ENCODE results near the gene HOXA6. TPM values are rescaled to one million over a fixed set of nuclear protein-coding genes. Genes with fewer than 3 reads are reported as not detected.

HOXA6 gene
- total RNA-seq, 2 experiments from 2014 or later, result not detected

- CTCF ChIA-PET, result interaction anchor here (1.5 kb wide), 1 partner anchor 8 kb away, joined by 3 read pairs; no protein-coding TSS in a partner anchor
- Mint-ChIP-seq H3K27ac (no peak within 1 kb of the TSS), H3K9me3 (no peaks in the 10 kb centered on the region), H3K36me3 (ENCODE audit: low read depth) (no peaks in the 10 kb centered on the region), H3K27me3 (ENCODE audit: low read depth) (peaks cover 85% of the 10 kb centered on the region), H3K4me3 (peak within 1 kb of the TSS; percentile 49), H3K4me1 (ENCODE audit: low read depth) (peaks cover 47% of the 10 kb centered on the region)
- no peak for DNase-seq
- intact Hi-C loops (cut with micrococcal nuclease), result loop anchor here (1.0 to 10.0 kb wide), 2 partner anchors 10 to 862 kb away; partner anchors contain the start of gene SNX10
Measured at GRCh38 chr7:27156508-27156898, 8.9 kb upstream of the HOXA6 start, which contains the start of gene HOXA7. TSS of gene HOXA7 (minus strand) at chr7:27156675. CDS start at chr7:27156545, 130 bp downstream.

- Mint-ChIP-seq H3K4me3 (peak overlapping the region; percentile 45), H3K9me3 (no peaks in the 10 kb centered on the region), H3K36me3 (ENCODE audit: low read depth) (no peaks in the 10 kb centered on the region), H3K27ac (no peak overlapping the region), H3K27me3 (ENCODE audit: low read depth) (peaks cover 88% of the 10 kb centered on the region), H3K4me1 (ENCODE audit: low read depth) (peaks cover 49% of the 10 kb centered on the region)
- intact Hi-C loops (cut with micrococcal nuclease), result loop anchor here (1.0 to 10.0 kb wide), 2 partner anchors 10 to 861 kb away; partner anchors contain the start of gene SNX10
- no peak for DNase-seq
- CTCF ChIA-PET, result interaction anchor here (1.5 kb wide), 1 partner anchor 7 kb away, joined by 3 read pairs; no protein-coding TSS in a partner anchor
Measured at GRCh38 chr7:27155816-27156507, 8.4 kb upstream of the HOXA6 start.

- peak; percentile 52 for DNase-seq
- Mint-ChIP-seq H3K4me1 (ENCODE audit: low read depth) (peaks cover 50% of the 10 kb centered on the region), H3K27ac (peak overlapping the region; percentile 41)
Measured at GRCh38 chr7:27154901-27155815, 7.6 kb upstream of the HOXA6 start.

GRCh38 chr7:27154369-27154768 lies 6.8 kb upstream of the HOXA6 start:
- Mint-ChIP-seq H3K4me1 (ENCODE audit: low read depth) (peaks cover 43% of the 10 kb centered on the region), H3K27me3 (ENCODE audit: low read depth) (peaks cover 90% of the 10 kb centered on the region), H3K27ac (peak overlapping the region; percentile 41), H3K9me3 (no peaks in the 10 kb centered on the region), H3K4me3 (no peak overlapping the region), H3K36me3 (ENCODE audit: low read depth) (no peaks in the 10 kb centered on the region)
- CTCF ChIA-PET, result interaction anchor here (0.9 to 1.6 kb wide), 4 partner anchors 17 to 467 kb away, joined by 3 read pairs; no protein-coding TSS in a partner anchor
- no peak for DNase-seq
- intact Hi-C loops (cut with micrococcal nuclease), result loop anchor here (5.0 to 10.0 kb wide), 4 partner anchors 33 to 1292 kb away; partner anchors contain the start of genes EVX1, HOXA11 and SNX10

More at GRCh38 chr7:27154901-27155815, 7.6 kb upstream of the HOXA6 start:
- Mint-ChIP-seq H3K27me3 (ENCODE audit: low read depth) (peaks cover 92% of the 10 kb centered on the region), H3K9me3 (no peaks in the 10 kb centered on the region), H3K4me3 (peak overlapping the region; percentile 49), H3K36me3 (ENCODE audit: low read depth) (no peaks in the 10 kb centered on the region)
- intact Hi-C loops (cut with micrococcal nuclease), result loop anchor here (5.0 to 10.0 kb wide), 4 partner anchors 32 to 1293 kb away; partner anchors contain the start of genes EVX1, HOXA11 and SNX10
- CTCF ChIA-PET, result interaction anchor here (1.0 kb wide), 2 partner anchors 17 to 24 kb away, joined by 3 read pairs; no protein-coding TSS in a partner anchor

- CTCF ChIA-PET, result interaction anchor here (0.9 to 1.6 kb wide), 2 partner anchors 43 to 466 kb away, joined by 3 read pairs; no protein-coding TSS in a partner anchor
- Mint-ChIP-seq H3K4me3 (no peak overlapping the region), H3K9me3 (no peaks in the 10 kb centered on the region), H3K27ac (no peak overlapping the region), H3K36me3 (ENCODE audit: low read depth) (no peaks in the 10 kb centered on the region), H3K27me3 (ENCODE audit: low read depth) (peaks cover 88% of the 10 kb centered on the region), H3K4me1 (ENCODE audit: low read depth) (peaks cover 43% of the 10 kb centered on the region)
- intact Hi-C loops (cut with micrococcal nuclease), result loop anchor here (5.0 to 10.0 kb wide), 4 partner anchors 34 to 1291 kb away; partner anchors contain the start of genes EVX1, HOXA11 and SNX10
- DNase-seq, result no peak
Measured at GRCh38 chr7:27153526-27153925, 6.0 kb upstream of the HOXA6 start.

GRCh38 chr7:27152816-27153442 lies 5.4 kb upstream of the HOXA6 start:
- intact Hi-C loops (cut with micrococcal nuclease), result loop anchor here (5.0 to 10.0 kb wide), 4 partner anchors 34 to 1291 kb away; partner anchors contain the start of genes EVX1, HOXA11 and SNX10
- no peak overlapping the region for H3K4me3 Mint-ChIP-seq
- CTCF ChIA-PET, result interaction anchor here (1.1 to 1.6 kb wide), 2 partner anchors 8 to 466 kb away, joined by 3 read pairs; no protein-coding TSS in a partner anchor
- H3K9me3 Mint-ChIP-seq, result no peaks in the 10 kb centered on the region
- H3K27me3 Mint-ChIP-seq (ENCODE audit: low read depth), result peaks cover 89% of the 10 kb centered on the region
- H3K36me3 Mint-ChIP-seq (ENCODE audit: low read depth), result no peaks in the 10 kb centered on the region
- no peak overlapping the region for H3K27ac Mint-ChIP-seq
- no peak for DNase-seq
- peaks cover 46% of the 10 kb centered on the region for H3K4me1 Mint-ChIP-seq (ENCODE audit: low read depth)

GRCh38 chr7:27151931-27152815 lies 4.6 kb upstream of the HOXA6 start, which contains the start of gene HOXA3:
TSS of gene HOXA3 (minus strand) at chr7:27152583. CDS start at chr7:27110640, 41,943 bp downstream.
- Mint-ChIP-seq H3K4me3 (peak within 1 kb of the TSS; percentile 64), H3K27ac (no peak within 1 kb of the TSS), H3K36me3 (ENCODE audit: low read depth) (no peaks in the 10 kb centered on the region), H3K4me1 (ENCODE audit: low read depth) (peaks cover 43% of the 10 kb centered on the region), H3K9me3 (no peaks in the 10 kb centered on the region), H3K27me3 (ENCODE audit: low read depth) (peaks cover 85% of the 10 kb centered on the region)
- CTCF ChIA-PET, result interaction anchor here (1.1 to 3.4 kb wide), 4 partner anchors 9 to 297 kb away, joined by 3 to 16 read pairs (median 4); no protein-coding TSS in a partner anchor
- intact Hi-C loops (cut with micrococcal nuclease), result loop anchor here (1.0 to 10.0 kb wide), 6 partner anchors 16 to 1290 kb away; partner anchors contain the start of genes EVX1, HOXA11 and SNX10
- no peak for DNase-seq

GRCh38 chr7:27151341-27151930 lies 3.9 kb upstream of the HOXA6 start:
- intact Hi-C loops (cut with micrococcal nuclease), result loop anchor here (1.0 to 10.0 kb wide), 6 partner anchors 17 to 1289 kb away; partner anchors contain the start of genes EVX1, HOXA11 and SNX10
- Mint-ChIP-seq H3K4me1 (ENCODE audit: low read depth) (peaks cover 40% of the 10 kb centered on the region), H3K9me3 (no peaks in the 10 kb centered on the region), H3K36me3 (ENCODE audit: low read depth) (no peaks in the 10 kb centered on the region), H3K27me3 (ENCODE audit: low read depth) (peaks cover 86% of the 10 kb centered on the region), H3K27ac (no peak overlapping the region), H3K4me3 (peak overlapping the region; percentile 64)
- no peak for DNase-seq
- CTCF ChIA-PET, result interaction anchor here (1.1 to 3.4 kb wide), 8 partner anchors 9 to 459 kb away, joined by 3 to 16 read pairs (median 7); no protein-coding TSS in a partner anchor

GRCh38 chr7:27150568-27151340 lies 3.2 kb upstream of the HOXA6 start:
- intact Hi-C loops (cut with micrococcal nuclease), result loop anchor here (1.0 to 10.0 kb wide), 7 partner anchors 16 to 1288 kb away; partner anchors contain the start of genes EVX1, HOXA11 and SNX10
- Mint-ChIP-seq H3K27ac (no peak overlapping the region), H3K4me3 (peak overlapping the region; percentile 64), H3K9me3 (no peaks in the 10 kb centered on the region), H3K4me1 (ENCODE audit: low read depth) (peaks cover 38% of the 10 kb centered on the region), H3K36me3 (ENCODE audit: low read depth) (no peaks in the 10 kb centered on the region), H3K27me3 (ENCODE audit: low read depth) (peaks cover 87% of the 10 kb centered on the region)
- CTCF ChIA-PET, result interaction anchor here (0.6 to 3.4 kb wide), 16 partner anchors 8 to 470 kb away, joined by 3 to 16 read pairs (median 5); no protein-coding TSS in a partner anchor
- peak; percentile 67 for DNase-seq
